C1 segment of cervical spinal cord (tissue), 14 donors: ENCODE data around the gene MAML2.
A peak's percentile ranks its signal among the peaks of the same experiment; 100 is the strongest.

ENCODE experiments used
- DNase-seq, 14 donors: peaks; one replicate each; lab custom pipeline; 2025; lab: John Stamatoyannopoulos, UW

Gene MAML2

DNA sequence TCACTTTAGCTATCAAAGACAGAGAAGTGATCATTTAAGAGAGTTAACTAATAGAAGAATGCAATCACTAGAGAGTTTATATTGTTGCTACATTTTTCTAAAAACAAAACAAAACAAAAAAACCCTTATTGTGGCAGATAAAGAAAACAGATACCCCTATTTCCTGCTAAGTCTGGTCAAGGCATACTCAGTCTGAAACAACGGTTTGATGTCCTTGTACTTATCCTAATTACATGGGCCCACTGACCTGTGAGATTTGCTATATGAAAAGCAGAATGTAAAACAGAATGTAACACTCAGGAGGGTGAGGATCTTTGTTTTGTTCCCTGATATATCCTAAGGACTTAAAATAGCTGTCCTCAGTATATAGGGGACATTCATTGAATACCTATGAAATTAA, 24.6 kb downstream of the MAML2 start:
- no peak for DNase-seq

DNA sequence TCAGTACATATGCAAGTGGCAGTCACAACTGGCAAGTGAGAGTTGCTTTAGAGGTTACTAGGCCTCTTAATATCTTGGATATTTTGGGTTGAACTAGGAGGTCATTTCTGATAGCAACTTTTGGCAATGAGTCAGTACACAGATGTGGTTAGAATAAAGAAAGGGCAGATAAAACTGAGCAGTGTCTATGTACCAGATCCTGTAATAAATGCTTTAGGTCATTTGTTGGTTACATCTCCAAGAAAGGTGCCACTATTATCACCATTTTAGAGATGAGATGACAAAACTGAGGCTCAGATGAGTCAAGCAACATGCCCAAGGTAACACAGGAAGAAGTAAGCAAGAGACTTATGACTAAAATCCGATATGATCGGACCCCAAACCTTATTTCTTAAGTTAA, 25.0 kb downstream of the MAML2 start:
- DNase-seq = no peak

DNA sequence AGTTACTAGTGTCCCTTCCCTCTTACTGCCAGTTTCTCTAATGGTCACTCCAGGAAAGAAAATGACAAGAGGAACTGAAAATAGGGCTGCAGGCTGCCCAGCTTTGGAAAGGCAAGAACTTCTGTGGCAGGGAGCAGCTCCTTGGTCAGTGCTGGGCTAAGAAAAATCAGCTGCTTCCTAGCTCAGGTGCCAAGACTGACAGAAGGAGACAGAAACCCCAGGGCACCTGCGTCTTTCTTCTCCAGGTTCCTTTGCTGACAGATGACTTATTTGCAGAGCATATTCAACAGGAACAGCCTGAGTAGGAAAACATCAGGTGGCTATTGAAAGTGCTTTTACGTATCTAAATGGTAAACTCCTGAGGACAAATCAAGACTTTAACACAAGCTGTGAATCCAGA, 25.4 kb downstream of the MAML2 start:
- peak in 3 of 14 donors; percentile 15 to 24 (median 16) for DNase-seq

DNA sequence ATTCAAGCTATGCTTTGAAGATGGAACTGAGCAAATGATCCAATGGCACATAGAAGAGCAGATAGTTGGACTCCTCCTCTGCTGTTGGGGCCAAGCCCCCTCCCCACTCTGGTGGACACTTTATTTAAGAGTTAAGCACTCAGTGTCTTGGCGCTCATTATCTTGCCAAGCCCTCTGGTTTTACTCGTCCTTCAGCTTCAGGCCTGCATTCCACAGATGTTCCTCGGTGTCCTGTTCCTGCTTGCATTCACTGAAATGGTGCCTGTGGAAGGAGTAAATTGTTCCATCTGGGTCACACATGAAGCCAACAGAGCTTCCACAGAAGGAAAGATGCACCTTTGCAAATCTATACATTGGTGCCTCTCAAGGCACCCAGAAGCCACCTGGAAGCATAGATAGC, 26.1 kb downstream of the MAML2 start:
- no peak for DNase-seq

DNA sequence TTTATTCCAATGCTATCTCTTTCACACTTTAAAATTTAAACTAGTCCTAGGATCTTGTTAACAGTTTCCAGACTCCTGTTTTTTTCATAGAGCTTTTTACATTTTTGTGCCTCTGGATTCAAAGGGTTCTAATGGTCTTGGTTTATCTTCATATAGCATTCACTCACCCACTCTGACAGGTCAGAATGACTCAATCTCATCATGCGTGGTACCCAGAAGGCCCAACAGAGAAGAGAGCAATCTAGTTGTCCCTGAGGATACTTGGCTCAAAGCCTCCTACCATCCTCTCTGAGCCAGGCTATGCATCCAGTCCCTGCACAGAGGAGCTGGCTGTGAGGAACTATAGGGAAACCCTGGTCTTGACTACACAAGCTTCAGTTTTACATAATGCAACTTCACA, 27.5 kb downstream of the MAML2 start:
- DNase-seq = no peak

DNA sequence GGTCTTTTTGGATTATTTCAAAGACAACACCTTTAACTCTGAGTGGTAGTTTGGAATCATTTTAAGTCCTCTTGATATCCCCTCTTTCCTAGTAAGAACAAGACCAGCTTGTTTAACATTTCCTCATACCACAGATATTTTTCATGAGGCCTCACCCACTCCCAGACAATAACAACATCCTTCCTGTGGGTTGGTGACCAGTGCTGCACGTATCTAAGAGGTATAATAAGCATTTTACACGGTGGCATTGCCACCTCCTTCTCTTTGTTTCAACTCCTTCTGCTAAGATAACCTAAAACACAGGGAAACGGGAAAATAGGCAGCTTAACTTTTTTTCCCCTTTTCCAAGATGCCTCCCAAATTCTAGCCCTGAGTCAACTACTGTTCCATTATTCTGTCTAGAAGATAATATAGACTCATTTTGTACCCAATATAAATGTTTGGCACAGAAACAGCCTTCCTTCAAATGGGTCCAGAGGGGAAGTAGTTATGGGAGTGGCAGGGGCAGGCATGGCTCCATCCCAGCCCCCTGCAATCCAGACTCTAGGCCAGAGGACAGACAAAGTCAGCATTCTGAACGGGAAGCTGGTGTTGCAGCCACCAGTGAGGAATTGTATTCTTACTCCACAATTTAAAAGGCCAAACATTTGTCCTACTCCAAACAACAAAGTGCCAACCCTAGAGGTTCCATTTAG, 28.5 kb downstream of the MAML2 start:
- no peak for DNase-seq

DNA sequence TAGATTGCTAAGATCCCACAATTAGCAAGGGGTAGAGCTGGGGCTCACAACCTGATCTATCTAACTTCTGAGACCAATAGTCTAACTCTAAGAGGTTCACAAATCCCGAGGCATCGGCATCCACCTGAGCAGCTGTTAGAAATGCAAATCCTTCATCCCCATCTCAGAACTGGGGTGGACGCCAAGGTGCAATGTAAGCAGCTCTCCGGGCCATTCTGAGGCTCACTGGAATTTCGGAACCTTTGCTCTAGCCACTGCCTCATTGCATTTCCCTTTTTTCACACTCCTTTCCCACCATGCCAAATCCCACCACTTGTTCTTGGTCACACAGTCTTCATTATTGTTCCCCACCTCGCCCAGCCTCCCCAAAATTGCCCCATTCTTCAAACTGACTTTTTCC, 29.8 kb downstream of the MAML2 start:
- peak in 1 of 14 donors; percentile 6 for DNase-seq

DNA sequence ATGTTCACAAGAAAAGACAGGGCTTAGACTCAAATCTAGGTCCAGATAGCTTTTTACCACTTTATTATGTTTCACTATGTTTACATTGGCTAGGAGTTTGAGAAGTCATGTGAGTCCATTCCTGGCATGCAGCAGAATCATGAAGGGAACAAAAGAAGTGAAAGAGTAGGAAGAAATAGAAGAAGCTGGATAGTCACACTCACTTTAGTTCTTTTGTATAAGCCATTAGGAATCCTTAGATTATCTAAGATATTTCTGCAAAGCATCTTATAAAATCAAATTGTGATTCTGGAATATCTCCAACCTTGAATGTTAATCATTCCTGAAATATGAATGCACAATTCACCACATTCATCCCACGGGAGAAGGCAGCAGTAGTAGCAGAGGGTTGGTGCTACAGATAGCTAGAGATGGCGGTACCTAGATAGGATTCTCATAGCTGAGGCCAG, 31.9 kb downstream of the MAML2 start:
- DNase-seq = no peak

DNA sequence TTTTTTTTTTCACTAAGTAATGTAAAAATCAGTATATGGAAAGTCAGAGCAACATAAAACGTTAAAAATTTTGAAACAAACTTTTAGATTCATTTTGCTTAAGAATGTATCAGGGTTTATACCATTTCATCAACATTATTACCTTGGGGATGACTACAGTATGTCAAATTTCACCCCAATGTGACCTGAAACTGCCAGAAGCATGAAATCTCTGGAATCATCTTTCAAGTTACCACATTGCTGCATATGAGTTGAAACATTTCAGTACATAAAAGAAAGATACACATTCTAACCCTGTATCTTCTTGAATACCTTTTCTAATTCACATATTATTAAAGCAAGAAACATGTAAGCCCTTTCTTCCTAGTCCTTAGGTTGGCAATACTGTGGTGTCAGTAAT, 32.8 kb downstream of the MAML2 start:
- DNase-seq = no peak

DNA sequence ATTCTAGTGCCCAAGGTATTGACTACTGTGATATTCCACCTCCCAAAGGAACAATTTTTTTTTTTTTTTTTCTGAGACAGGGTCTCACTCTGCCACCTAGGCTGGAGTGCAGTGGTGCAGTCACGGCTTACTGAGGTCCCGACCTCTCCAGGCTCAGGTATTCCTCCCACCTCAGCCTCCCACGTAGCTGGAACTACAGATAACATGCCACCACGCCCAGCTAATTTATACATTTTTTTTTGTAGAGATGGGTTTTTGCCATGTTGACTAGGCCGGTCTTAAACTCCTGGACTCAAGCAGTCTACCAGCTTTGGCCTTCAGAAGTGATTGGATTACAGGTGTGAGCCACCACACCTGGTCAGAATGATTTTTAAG, 33.4 kb downstream of the MAML2 start:
- no peak for DNase-seq

DNA sequence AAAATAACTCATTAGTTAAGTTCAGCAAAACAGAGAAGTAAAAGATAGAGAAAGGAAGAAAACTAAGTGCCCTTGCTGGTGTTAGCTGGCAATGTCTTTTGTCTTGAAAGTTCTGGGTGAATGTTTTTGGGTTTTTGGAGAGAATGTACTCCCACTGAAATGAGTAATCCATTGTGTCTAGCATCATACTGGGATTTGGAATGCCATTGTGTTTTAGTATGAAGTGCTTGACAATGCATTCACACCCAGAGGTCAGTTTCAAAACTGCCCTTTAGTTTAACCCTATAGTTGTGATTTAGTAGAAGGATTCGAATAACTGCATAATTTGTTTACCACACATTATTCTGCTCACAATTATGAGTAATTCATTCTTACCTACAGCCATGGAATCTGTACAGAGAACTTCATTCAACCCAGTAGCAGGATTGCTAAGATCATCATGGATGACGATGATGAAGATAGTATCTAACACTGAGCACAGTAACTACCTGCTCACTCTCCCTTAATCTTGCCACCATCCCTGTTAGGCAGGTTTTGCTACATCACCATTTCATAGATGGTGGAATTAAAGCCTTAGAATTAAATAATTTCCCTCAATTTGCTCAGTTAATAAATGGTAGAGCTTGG, 33.9 kb downstream of the MAML2 start:
- DNase-seq = no peak

DNA sequence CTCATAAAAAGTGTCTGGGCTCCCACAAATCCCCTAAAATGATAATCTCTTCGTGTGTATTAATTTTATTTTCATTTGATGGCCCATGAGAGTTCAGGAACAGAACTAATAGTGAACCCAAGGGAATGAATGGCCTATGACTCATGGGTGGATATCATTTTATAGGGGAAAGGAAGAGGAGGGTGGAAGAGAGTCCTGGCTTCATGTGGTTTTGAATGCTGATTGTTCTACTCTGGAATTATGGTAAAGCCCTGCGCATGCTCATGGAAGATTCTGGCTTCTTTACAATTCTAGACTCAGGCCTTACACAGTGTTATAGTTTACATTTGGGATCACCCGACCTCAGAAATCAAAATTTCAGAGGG, 35.2 kb downstream of the MAML2 start:
- DNase-seq = no peak

DNA sequence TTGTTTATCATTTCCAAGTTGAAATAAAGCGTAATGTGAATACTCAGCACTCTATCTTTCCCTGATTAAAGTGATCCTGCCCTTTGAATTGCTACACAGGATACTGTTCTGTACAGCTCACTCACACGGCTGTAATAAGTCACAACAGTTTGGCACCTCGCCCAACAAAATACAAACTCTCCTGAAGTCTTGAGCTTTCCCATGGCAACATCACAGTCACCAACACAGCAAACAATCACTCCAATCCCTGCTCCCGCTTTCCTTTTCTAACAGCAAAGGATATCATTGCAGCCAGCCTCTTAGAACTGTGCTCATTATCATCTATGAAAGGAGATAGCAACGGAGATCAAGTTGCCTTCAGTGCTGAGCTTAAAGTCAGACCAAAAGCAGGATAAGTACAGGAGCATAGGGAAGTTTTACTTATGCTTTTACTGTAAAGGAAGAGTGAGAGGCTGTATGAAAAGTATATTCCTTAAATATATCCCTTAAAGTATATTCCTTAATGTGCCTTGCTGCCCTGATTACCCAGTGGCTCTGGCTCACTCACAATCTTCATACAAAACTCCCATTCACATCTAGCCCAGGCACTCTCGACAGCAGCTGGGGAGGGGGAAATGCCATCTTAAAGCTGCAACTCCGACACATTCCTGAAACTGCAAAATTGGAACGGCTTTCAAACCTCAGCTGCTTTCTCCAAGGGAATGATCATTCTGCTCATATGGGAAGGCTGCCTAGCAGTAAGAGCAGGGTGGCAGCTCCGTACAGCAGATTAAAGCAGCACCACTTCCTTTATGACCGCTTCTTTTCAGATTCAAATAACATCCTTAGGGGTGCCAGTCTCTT, 35.8 kb downstream of the MAML2 start:
- peak in 9 of 14 donors; percentile 15 to 38 (median 24) for DNase-seq

DNA sequence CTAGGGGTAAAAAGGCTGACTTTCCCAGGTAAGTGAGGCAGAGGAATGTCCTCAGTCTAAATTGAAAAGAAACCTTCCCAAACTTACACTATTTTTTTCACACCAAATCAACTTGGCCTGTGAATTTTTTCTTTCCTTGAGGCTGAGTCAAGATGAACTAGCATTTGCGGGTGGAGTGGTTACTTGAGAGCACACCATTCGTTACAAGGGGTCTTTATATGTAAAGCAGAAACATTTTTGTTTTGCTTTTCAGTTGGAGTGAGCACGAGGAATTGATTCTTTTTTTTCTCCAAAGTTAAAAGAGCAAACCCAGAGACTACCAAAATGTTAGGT, 36.4 kb downstream of the MAML2 start:
- DNase-seq = no peak

DNA sequence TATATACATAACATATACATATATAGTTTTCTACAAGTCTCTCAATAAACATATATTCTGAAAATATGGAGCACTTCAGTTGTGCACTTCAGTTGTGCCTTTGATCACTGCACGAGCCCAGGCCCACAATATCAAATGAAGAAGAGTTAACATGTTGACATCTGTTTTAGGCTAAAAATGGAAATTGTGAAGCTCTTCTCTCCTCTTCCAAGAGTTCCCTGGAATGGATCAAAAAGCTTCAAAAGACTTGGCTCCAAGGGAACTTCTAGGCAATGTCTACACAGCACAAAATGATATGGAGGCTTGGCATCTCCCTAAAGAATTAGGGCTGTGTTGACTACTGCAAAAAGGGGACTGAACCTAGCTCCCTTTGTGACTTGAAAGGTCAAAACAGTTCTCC, 36.9 kb downstream of the MAML2 start:
- no peak for DNase-seq

DNA sequence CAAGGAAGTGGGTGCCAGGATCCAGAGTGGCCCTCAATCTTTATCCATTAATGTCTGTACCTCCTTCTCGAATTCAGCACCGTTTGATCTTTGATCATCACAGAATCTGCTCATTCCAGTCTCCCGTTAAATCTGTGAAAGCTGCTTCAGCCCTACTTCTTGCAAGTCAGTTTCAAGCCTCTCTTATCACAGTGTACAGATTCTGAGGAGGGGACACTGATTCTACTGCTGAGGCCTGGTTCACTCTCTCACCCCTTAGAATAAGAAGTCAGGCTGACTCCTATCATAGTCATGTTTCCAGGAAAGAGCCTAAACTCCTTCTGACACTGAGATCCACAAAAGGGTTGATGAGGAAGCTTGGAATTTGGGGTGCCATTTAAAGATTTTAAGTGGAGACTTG, 39.0 kb downstream of the MAML2 start:
- no peak for DNase-seq

DNA sequence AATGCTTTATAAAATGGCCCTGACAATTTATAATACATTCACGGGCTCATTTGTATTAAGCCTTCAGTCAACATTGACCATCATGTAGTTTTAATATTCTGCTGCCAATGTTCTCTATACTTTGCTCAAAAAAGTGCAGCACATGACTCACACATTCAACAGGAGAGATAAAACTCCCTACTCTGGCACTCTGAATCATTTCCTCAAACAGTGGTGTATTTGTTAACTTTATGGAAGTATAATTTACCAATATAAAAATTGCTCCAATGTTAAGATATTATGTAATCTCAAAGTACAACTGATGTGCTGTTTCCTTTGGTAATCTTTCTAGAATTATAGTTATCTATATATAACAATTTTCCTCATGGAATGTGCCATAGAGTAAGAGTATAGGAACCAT, 39.9 kb downstream of the MAML2 start:
- DNase-seq = no peak

DNA sequence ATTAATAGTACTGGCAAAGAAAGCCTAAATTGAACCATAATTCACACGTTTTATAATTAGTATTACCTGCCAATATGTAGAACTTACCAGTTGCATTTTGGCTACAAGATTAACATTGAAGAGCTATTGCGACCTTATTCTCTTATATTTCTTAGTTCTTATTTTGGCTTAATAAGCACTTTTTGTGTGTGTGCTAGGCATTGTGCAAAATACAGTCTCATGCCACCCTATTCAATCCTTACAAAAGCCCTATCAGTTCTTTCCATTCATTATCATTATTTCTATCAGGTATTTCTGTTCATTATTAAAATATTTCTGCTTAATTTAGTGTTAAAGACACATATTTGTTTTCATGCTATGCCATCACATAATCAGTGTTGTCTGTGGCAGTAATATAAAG, 41.2 kb downstream of the MAML2 start:
- DNase-seq = no peak

DNA sequence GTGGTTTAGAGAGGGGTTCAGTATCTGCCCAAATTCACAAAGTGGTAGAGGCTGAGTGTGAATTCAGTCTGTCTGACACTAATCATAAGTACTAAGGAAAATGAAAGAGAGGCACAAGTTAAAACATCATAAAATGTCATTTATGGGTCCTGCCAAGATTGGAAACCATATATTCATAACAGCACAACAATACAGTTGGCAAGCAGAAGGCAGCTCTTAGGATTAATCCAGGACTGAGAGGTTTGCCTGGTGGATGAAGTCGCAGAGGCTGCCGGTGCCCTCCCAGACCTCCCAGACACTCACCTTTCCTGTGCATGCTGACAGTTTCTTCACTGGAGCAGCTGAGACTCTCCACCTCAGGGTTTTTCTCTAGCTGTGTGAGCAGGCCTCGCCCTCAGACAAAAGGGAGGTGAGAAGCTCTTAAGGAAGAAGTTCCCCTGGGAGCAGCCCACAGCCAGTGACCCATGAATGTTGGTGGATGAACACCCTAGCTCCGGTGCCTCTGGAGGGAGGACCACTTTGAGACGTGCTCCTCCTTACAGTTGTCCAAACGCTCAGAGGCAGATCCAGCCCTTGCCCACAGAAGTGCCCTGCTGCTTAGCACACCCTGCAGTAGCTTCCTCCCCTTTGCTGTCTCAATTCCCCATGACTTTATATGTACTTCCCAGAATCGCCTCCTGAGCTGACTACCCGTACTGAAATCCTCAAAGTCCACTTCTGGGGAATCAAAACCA, 43.7 kb downstream of the MAML2 start:
- peak in 1 of 14 donors; percentile 2 for DNase-seq

DNA sequence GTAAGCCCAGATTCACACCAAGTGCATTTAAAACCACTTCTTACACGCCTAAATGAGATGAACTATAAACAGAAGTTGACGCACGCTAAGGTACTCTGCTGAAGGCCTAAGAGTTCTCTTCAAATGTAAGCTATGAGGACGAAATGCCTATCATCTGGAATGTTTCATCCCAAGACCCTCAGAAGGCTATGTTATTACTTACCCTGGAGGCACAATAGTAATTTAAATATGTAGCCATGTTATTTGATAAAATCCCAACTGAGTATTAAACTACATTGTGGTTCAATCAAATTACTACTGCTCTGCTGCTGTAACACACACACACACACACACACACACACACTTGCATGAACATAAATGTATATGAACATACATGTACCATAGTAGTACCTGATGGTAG, 47.6 kb downstream of the MAML2 start:
- DNase-seq = no peak

DNA sequence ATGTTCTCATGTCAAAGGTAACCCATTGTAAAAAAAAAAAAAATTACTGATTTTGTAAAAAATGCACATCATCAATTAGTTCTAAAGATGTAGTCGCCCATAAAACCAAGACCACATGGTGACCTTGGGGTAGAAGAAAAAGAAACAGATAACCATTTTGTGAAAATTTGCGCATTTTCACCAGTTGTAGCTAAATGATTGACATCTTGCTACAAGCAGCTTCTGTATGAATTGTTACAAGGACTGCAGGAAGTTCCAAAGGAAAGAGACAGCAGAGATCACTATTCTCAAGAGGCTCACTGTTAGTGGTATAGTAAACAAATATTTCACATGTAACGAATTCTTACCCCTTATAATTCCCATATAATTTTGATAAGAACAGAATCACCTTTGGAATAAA, 48.7 kb downstream of the MAML2 start:
- no peak for DNase-seq

DNA sequence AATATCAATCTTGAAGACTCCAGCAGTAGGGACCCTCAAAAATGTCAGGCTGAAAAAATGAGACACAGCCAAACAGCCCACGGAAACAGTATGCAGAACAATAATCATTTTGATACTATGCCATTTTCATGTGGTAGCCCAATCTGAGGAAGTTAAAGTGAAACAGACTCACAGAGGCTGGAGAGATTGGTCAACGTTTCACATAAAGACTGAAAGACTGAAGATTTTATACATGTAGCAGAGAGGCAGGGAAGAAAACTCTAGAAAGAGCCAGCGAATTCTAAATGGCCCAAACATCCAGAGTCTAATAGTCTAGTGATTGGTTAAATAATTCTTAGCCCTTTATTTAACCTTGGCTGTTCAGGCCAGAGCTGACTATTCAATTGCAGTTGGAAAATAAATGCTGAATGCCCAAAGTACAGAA, 49.4 kb downstream of the MAML2 start:
- no peak for DNase-seq
